Keratinocyte (primary cell): ENCODE data around the gene CAPN1. TPM values are rescaled to one million over a fixed set of nuclear protein-coding genes. Genes with fewer than 3 reads are reported as not detected.

Experiments used
- DNase-seq: peaks from one replicate; pipeline ENCODE4 v3.0.0-alpha.2; 2011; ENCODE audit warnings: low read depth, missing footprints, low spot score
- FAIRE-seq: peaks from 2 replicates; lab custom pipeline; 2011; peaks lifted over from hg19 to GRCh38; lab: Jason Lieb, UNC
- H2AFZ ChIP-seq: 2 replicates; pipeline ENCODE4 v1.6.0; 2012; ENCODE audit warnings: low read length, control low read depth, inconsistent platforms; ENCODE audit not compliant: control insufficient read depth
- H3K27ac ChIP-seq: 2 replicates; pipeline ENCODE4 v1.5.1; 2011; ENCODE audit warnings: low read length; ENCODE audit not compliant: control insufficient read depth, insufficient read depth
- H3K27me3 ChIP-seq: 3 replicates; pipeline ENCODE4 v1.6.0; 2011; ENCODE audit warnings: low read length; ENCODE audit not compliant: control insufficient read depth, insufficient read depth; ENCODE audit errors: extremely low read depth
- H3K36me3 ChIP-seq, 2 experiments: 2 replicates in 1 of 2; 3 replicates in 1 of 2; pipeline ENCODE4 v1.5.1; 2011; ENCODE audit warnings: low read length in 2 of 2, mild to moderate bottlenecking in 1 of 2; ENCODE audit not compliant: control insufficient read depth in 2 of 2, insufficient read depth in 2 of 2; ENCODE audit errors: extremely low read depth in 1 of 2
- H3K4me1 ChIP-seq: 3 replicates; pipeline ENCODE4 v1.5.1; 2011; ENCODE audit warnings: low read length; ENCODE audit not compliant: control insufficient read depth, insufficient read depth; ENCODE audit errors: extremely low read depth
- H3K4me2 ChIP-seq: 3 replicates; pipeline ENCODE4 v1.6.0; 2011; ENCODE audit warnings: low read depth, low read length; ENCODE audit not compliant: control insufficient read depth, insufficient read depth; ENCODE audit errors: extremely low read depth
- H3K4me3 ChIP-seq, 3 experiments: fragments of 200-600 bp in 1 of 3; sonication (generic) in 1 of 3; 2 replicates in 2 of 3; 3 replicates in 1 of 3; pipeline ENCODE4 v1.5.1; 2011 to 2016; ENCODE audit warnings: low read length in 3 of 3, mild to moderate bottlenecking in 3 of 3, control low read depth in 2 of 3, inconsistent platforms in 1 of 3, low read depth in 1 of 3, mixed read lengths in 1 of 3, mixed run types in 1 of 3, moderate library complexity in 1 of 3; ENCODE audit not compliant: control insufficient read depth in 2 of 3, insufficient read depth in 2 of 3; ENCODE audit errors: extremely low read depth in 1 of 3
- H3K79me2 ChIP-seq: 2 replicates; pipeline ENCODE4 v1.6.0; 2012; ENCODE audit warnings: low read length; ENCODE audit not compliant: control insufficient read depth, insufficient read depth
- H3K9ac ChIP-seq: 3 replicates; pipeline ENCODE4 v1.6.0; 2011; ENCODE audit warnings: low read length; ENCODE audit not compliant: control insufficient read depth, insufficient read depth; ENCODE audit errors: extremely low read depth
- H3K9me1 ChIP-seq: 3 replicates; pipeline ENCODE4 v1.6.0; 2011; ENCODE audit warnings: low read length; ENCODE audit not compliant: control insufficient read depth, insufficient read depth; ENCODE audit errors: extremely low read depth
- H3K9me3 ChIP-seq: 2 replicates; pipeline ENCODE4 v1.5.1; 2012; ENCODE audit warnings: low read depth, low read length; ENCODE audit not compliant: control insufficient read depth
- H4K20me1 ChIP-seq: 3 replicates; pipeline ENCODE4 v1.6.0; 2011; ENCODE audit warnings: low read length; ENCODE audit not compliant: control insufficient read depth, insufficient read depth; ENCODE audit errors: extremely low read depth
- CTCF ChIP-seq, 3 experiments: IDR thresholded peaks in 1 of 3; conservative IDR thresholded peaks in 1 of 3; optimal IDR thresholded peaks in 1 of 3; 2 replicates in 2 of 3; 3 replicates in 1 of 3; pipeline versions ENCODE3 to v1.5.1; 2011; ENCODE audit warnings: low read length in 3 of 3, mild to moderate bottlenecking in 3 of 3, moderate library complexity in 2 of 3, control low read depth in 1 of 3, inconsistent platforms in 1 of 3; ENCODE audit not compliant: insufficient read depth in 2 of 3; ENCODE audit errors: extremely low read depth in 1 of 3
- EZH2 ChIP-seq: IDR thresholded peaks from one replicate; pipeline ENCODE4 v1.6.1; 2012; ENCODE audit warnings: inconsistent platforms, mild to moderate bottlenecking, low read length, moderate library complexity
- dilution Hi-C: fragments of 300-500 bp; cut with MboI; formaldehyde crosslinking; loops from one replicate; pipeline ENCODE4 v1.7.0; 2020; ENCODE audit warnings: low sequenced_read_pairs; ENCODE audit not compliant: extremely low pct_ligation_motif_present
- polyA plus RNA-seq, 5 experiments: library from polyadenylated mRNA; depleted of rRNA in 3 of 5; stranded (reverse) in 3 of 5; stranded (forward) in 1 of 5; unstranded in 1 of 5; fragments of >200 nt; gene quantifications; 1 replicate in 1 of 5; 2 replicates in 3 of 5; 3 replicates in 1 of 5; pipeline versions ENCODE4 v1.2.1 to v1.2.3, GENCODE V29; 2011 to 2012; ENCODE audit warnings: missing spikeins in 2 of 5, low read depth in 1 of 5, low replicate concordance in 1 of 5

The CAPN1 gene
- polyA plus RNA-seq, 1 donor (not counting 4 experiments of a cell fraction or from before 2014, with no cell fraction given): 250 TPM

- Histone ChIP-seq H3K4me2 (no peak overlapping the region), H4K20me1 (no peaks in the 10 kb centered on the region), H3K9ac (no peak overlapping the region), H2AFZ (no peak overlapping the region), H3K9me1 (no peaks in the 10 kb centered on the region), H3K4me1 (no peaks in the 10 kb centered on the region), H3K36me3 (no peaks in the 10 kb centered on the region), H3K27me3 (no peaks in the 10 kb centered on the region), H3K4me3 (no peak overlapping the region), H3K9me3 (no peaks in the 10 kb centered on the region), H3K27ac (no peak overlapping the region), H3K79me2 (no peaks in the 10 kb centered on the region)
- no peak for FAIRE-seq
- DNase-seq: no peak
- dilution Hi-C loops: no loop called here
- no peak for TF ChIP-seq EZH2
- TF ChIP-seq CTCF (optimal IDR thresholded peaks at IDR 0.05 in 1 of 3, IDR thresholded peaks at IDR 0.05 in 1 of 3, conservative IDR thresholded peaks at IDR 0.05 in 1 of 3; ENCODE audit: extremely low read depth in 1 of 3, insufficient read depth in 2 of 3, low read length in 3 of 3): no peak
Observed at GRCh38 chr11:65141896-65142494, 39.7 kb upstream of the CAPN1 start.

GRCh38 chr11:65147352-65148075 is 34.2 kb upstream of the CAPN1 start:
- Histone ChIP-seq H3K4me2 (no peak overlapping the region), H2AFZ (no peak overlapping the region), H3K4me3 (no peak overlapping the region), H3K4me1 (peaks cover 15% of the 10 kb centered on the region), H4K20me1 (no peaks in the 10 kb centered on the region), H3K79me2 (no peaks in the 10 kb centered on the region), H3K9me1 (no peaks in the 10 kb centered on the region), H3K27me3 (no peaks in the 10 kb centered on the region), H3K36me3 (no peaks in the 10 kb centered on the region), H3K27ac (no peak overlapping the region), H3K9me3 (no peaks in the 10 kb centered on the region), H3K9ac (no peak overlapping the region)
- DNase-seq (no peak), FAIRE-seq (no peak)
- TF ChIP-seq CTCF (optimal IDR thresholded peaks at IDR 0.05 in 1 of 3, IDR thresholded peaks at IDR 0.05 in 1 of 3, conservative IDR thresholded peaks at IDR 0.05 in 1 of 3; ENCODE audit: extremely low read depth in 1 of 3, insufficient read depth in 2 of 3, low read length in 3 of 3) (no peak), EZH2 (no peak)
- dilution Hi-C loops: no loop called here
